Skeletal muscle satellite cell (primary cell): ENCODE results near the gene EYA4.

ENCODE experiments used
- H3K27me3 ChIP-seq: 2 replicates; pipeline ENCODE4 v1.7.0; 2013; ENCODE audit warnings: low read length; ENCODE audit not compliant: control insufficient read depth, insufficient read depth
- H3K36me3 ChIP-seq: 2 replicates; pipeline ENCODE4 v1.7.0; 2013; ENCODE audit warnings: mild to moderate bottlenecking, control low read depth, low read length; ENCODE audit not compliant: insufficient read depth
- H3K4me1 ChIP-seq: 2 replicates; pipeline ENCODE4 v1.7.0; 2013; ENCODE audit warnings: low read length; ENCODE audit not compliant: control insufficient read depth, insufficient read depth
- H3K4me2 ChIP-seq: 2 replicates; pipeline ENCODE4 v1.7.0; 2013; ENCODE audit warnings: mild to moderate bottlenecking, low read length
- H3K4me3 ChIP-seq: 2 replicates; pipeline ENCODE4 v1.7.0; 2013; ENCODE audit warnings: low read length
- H3K9ac ChIP-seq: 2 replicates; pipeline ENCODE4 v1.7.0; 2013; ENCODE audit warnings: mild to moderate bottlenecking, low read depth, low read length, moderate library complexity
- H3K9me3 ChIP-seq: replicated peaks from 2 replicates; pipeline ENCODE4 v1.7.0; 2013; ENCODE audit warnings: mild to moderate bottlenecking, control low read depth, low read length

Gene EYA4

DNA sequence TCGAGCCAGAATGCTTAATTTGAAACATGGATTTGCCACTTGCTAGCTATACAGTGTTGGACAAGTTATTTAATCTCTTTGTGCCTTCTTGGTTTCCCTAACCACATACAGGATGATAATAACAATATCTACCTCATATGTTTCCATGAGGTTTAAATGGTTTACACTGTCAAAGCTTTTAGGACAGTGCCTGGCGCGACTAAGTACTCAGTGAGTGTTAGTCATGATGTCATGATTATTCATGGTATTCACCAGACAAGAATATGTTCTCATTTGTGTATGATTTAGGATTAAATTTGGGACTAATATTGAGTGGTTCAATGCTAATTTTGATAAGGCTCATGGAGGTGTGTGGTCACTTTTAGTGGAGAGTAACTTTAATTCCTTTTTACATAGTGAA, 167.4 kb downstream of the EYA4 start:
- no peaks in the 10 kb centered on the region for H3K9me3 ChIP-seq
- H3K36me3 ChIP-seq: no peaks in the 10 kb centered on the region
- no peaks in the 10 kb centered on the region for H3K27me3 ChIP-seq
- no peak overlapping the region for H3K4me2 ChIP-seq
- no peaks in the 10 kb centered on the region for H3K4me1 ChIP-seq
- H3K4me3 ChIP-seq: no peak overlapping the region
- no peak overlapping the region for H3K9ac ChIP-seq

DNA sequence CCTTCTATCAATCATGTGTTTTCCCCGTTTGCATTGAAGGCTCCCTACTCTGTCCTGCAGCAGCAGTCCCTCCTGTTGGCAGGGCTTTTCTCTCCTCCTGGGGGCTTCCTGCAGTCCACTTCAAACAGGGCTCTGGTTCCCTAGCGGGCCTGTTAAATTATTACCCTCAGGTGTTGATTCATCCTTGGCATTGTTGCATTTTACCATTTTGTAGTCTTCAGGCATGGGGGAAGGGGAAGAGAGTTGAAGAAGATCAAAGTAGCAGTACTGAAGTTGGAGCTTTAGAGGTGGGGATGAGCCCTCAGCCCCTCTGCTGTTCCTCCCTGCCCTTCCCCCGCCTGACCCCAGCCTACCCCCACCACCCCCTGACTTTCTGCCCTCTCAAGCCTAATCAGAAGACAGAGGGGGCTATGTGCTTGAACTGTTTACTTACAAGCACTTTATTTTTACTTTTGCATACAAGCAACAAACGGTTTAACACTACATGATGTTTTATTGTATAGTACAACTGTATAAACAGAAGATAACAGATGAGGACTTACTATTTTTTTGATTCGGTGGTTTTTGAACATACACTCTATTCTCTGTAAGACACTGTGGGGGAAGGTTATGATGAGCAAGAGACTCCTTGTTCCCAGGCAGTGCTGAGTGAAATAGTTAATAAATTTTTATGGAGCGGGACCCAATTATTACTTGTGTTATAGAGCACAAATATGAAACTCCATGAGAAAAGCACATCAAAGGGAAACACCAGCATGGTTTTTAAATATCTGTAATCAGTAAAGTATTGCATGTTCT, 169.7 kb downstream of the EYA4 start:
- Histone ChIP-seq H3K9me3 (no peaks in the 10 kb centered on the region), H3K4me3 (no peak overlapping the region)

DNA sequence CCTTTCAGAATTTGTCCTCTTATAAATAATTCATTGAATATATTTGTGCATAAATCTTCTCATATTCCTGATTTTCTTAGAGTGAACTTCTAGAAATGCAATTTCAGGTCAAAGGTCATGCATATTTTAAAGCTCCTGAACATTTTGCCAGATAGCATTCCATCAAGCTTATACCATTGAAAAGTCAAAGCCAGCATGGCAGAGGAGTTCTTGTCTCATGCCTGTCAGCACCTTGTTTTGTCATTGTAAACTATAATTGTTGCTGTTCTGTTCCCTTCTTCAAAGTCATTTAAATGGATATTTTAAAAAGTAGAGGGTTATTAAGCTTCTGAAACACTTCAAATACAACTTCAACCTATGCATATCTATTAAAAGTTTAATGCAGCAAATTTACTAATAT, 170.6 kb downstream of the EYA4 start:
- Histone ChIP-seq H3K36me3 (no peaks in the 10 kb centered on the region), H3K4me1 (no peaks in the 10 kb centered on the region), H3K27me3 (no peaks in the 10 kb centered on the region), H3K9me3 (no peaks in the 10 kb centered on the region), H3K9ac (no peak overlapping the region), H3K4me2 (no peak overlapping the region), H3K4me3 (no peak overlapping the region)

More for the DNA sequence above, 169.7 kb downstream of the EYA4 start:
- no peaks in the 10 kb centered on the region for H3K27me3 ChIP-seq
- no peaks in the 10 kb centered on the region for H3K36me3 ChIP-seq
- H3K4me1 ChIP-seq: no peaks in the 10 kb centered on the region
- H3K4me2 ChIP-seq: no peak overlapping the region
- no peak overlapping the region for H3K9ac ChIP-seq

DNA sequence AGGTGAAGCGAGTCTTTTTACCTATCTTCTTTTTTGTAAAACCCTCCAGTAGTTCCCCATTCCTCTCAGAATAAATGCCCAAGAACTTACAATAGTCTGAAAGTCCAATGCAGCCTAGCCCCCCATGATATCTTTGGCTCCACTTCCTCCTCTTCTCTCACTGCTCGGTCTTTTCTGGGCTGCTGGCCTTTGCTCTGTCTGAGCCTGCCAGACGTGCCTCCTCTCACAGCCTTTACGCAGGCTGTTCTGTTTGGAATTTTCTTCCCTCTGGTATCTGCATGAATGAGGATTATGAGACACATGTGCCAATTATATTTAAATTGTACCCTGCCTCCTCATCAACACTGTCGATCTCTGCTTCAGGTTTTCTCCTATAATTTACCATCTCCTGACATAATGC, 174.1 kb downstream of the EYA4 start:
- no peak overlapping the region for H3K9ac ChIP-seq
- no peaks in the 10 kb centered on the region for H3K36me3 ChIP-seq
- H3K4me3 ChIP-seq: no peak overlapping the region
- no peaks in the 10 kb centered on the region for H3K4me1 ChIP-seq
- H3K4me2 ChIP-seq: no peak overlapping the region
- no peaks in the 10 kb centered on the region for H3K9me3 ChIP-seq
- no peaks in the 10 kb centered on the region for H3K27me3 ChIP-seq

DNA sequence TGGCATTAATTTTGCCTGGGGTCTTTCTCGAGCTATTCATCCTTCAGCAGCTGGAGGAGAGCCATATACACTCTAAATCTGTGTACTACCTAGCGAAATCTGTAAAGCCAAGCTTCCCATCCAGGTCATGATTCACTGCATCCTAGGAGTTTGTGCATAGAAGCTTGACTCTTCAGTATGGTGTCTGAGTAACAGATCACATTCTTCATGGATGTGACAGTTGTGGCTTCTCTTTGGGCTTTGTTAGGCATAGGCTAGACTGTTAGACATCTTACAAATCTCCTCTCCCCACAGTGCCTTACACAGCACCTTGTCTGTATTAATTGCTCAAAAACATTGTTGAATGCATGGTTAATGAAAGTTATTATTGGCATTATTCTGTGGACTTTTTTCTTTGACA, 177.0 kb downstream of the EYA4 start:
- Histone ChIP-seq H3K9me3 (no peaks in the 10 kb centered on the region), H3K9ac (no peak overlapping the region), H3K36me3 (no peaks in the 10 kb centered on the region), H3K4me3 (no peak overlapping the region), H3K4me1 (no peaks in the 10 kb centered on the region), H3K4me2 (no peak overlapping the region), H3K27me3 (no peaks in the 10 kb centered on the region)

DNA sequence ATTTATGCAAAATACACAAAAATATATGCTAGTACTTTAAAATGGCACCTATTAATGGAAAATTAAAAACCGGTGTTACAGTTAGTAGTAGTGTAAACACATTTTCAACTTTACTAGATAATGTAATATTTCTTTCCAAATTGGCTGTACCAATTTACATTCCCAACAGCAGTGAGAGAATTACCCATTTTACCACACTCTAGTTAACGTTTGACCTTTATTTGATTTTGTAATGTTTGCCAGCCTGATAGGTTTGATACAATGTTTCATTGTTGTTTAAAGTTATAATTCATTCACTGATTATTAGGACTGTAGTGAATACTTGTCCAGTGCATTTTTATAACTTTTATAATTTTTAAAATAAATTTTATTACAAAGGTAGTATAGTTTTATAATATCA, 182.1 kb downstream of the EYA4 start:
- Histone ChIP-seq H3K9ac (no peak overlapping the region), H3K36me3 (no peaks in the 10 kb centered on the region), H3K27me3 (no peaks in the 10 kb centered on the region), H3K4me1 (no peaks in the 10 kb centered on the region), H3K4me3 (no peak overlapping the region), H3K9me3 (no peaks in the 10 kb centered on the region), H3K4me2 (no peak overlapping the region)

DNA sequence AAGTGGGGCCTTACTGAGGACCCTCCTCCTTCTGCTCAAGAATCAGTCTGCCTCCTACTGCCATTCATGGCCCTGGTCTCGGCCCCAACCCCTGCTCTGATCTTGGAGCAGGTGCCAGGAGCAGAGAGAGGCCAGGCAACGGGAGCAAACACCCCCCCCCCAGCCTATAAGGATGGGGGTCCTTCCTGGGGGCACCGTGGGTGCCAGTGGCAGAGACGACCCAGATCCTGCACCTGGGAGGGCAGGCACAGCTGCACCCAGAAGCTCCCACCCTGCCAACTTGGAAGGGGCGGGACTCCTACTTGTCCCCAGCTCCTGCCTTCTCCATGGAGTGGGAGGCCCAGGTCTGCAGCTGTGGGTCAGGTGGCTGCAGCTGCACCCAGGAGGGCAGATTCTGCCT, 183.2 kb downstream of the EYA4 start:
- Histone ChIP-seq H3K4me1 (no peaks in the 10 kb centered on the region), H3K4me3 (no peak overlapping the region), H3K36me3 (no peaks in the 10 kb centered on the region), H3K9me3 (no peaks in the 10 kb centered on the region), H3K4me2 (no peak overlapping the region), H3K27me3 (no peaks in the 10 kb centered on the region), H3K9ac (no peak overlapping the region)

DNA sequence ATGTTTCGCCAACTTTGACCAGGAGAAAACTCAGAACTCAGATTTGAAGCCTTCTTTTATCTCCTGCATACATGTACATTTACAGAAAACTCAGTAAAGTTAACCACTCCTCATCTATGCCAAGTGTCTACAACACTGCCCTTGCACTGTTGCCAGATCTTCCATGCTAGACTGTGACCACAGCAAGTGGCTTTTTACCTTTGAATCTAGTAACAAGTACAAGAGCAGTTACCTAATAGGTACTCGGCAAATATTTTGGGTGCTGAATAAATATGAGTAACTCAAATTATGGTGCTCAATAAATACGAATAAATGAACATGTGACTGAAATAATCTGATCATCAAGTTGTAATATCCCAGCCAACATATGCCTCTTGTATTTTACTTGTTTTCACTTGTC, 184.9 kb downstream of the EYA4 start:
- Histone ChIP-seq H3K4me3 (no peak overlapping the region), H3K4me1 (no peaks in the 10 kb centered on the region), H3K9ac (no peak overlapping the region), H3K36me3 (no peaks in the 10 kb centered on the region), H3K27me3 (no peaks in the 10 kb centered on the region), H3K4me2 (no peak overlapping the region), H3K9me3 (no peaks in the 10 kb centered on the region)

DNA sequence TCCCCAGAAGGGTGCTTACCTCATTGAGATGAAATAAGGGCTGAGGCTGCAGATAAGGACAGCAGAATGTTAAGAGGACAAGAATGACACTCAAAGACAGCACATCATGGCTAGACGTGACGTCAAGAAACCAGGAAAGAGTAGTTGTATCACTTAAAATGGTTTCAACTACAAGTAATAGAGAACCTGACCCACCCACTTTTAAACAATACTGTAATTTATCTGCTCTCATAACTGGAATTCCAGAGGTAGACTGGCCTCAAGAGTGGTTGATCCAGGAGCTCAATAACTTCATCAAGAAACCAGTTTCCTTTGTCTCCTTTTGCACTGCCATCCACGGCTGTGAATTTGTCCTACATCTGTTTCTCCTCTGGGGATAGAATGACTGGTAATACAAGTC, 187.1 kb downstream of the EYA4 start:
- H3K27me3 ChIP-seq: no peaks in the 10 kb centered on the region
- H3K9me3 ChIP-seq: no peaks in the 10 kb centered on the region
- H3K9ac ChIP-seq: no peak overlapping the region
- no peak overlapping the region for H3K4me2 ChIP-seq
- H3K36me3 ChIP-seq: no peaks in the 10 kb centered on the region
- no peak overlapping the region for H3K4me3 ChIP-seq
- H3K4me1 ChIP-seq: peaks cover 10% of the 10 kb centered on the region

DNA sequence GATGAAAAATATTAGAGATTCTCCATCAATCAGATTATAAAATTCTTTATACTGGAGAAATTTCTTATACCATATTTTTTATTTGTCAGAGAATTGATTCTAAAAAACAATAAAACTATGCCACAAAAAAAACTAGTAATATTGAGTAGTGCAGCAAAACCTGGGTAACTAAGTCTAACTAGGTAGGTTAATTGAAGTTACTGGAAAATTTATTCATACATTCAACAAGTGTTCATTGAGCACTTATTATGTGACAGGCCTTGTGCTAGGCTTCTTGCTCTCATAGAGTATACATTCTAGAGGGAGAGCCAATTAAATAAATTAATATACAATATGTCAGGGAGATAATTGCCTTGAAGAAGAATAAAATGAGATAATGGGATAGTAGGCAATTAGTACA, 189.4 kb downstream of the EYA4 start:
- no peak overlapping the region for H3K9ac ChIP-seq
- no peak overlapping the region for H3K4me3 ChIP-seq
- H3K36me3 ChIP-seq: no peaks in the 10 kb centered on the region
- H3K4me1 ChIP-seq: peaks cover 14% of the 10 kb centered on the region
- no peaks in the 10 kb centered on the region for H3K9me3 ChIP-seq
- H3K27me3 ChIP-seq: no peaks in the 10 kb centered on the region
- no peak overlapping the region for H3K4me2 ChIP-seq

DNA sequence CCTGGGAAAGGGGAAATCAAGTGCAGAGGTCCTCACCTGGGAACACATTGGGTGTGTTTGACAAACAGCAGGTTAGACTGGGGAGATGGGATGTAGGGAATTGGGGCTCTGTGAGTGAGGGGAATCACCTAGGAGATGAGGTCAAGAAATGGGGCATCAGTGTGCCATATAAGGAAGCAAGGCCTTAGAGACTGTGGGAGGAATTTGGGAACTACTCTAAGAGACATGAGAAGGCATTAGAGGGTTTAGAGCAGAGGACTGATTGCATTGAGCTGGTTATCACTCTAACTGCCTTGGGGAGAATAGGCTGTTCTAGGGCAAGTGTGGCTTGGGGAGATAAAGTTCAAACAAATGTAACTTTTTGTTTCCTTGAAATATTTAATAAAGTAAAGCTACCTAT, 189.9 kb downstream of the EYA4 start:
- Histone ChIP-seq H3K27me3 (no peaks in the 10 kb centered on the region), H3K4me1 (peaks cover 14% of the 10 kb centered on the region), H3K36me3 (no peaks in the 10 kb centered on the region), H3K9me3 (no peaks in the 10 kb centered on the region), H3K9ac (no peak overlapping the region), H3K4me3 (no peak overlapping the region), H3K4me2 (no peak overlapping the region)
